Karpas-422 (cell line): ENCODE measurements around the gene GREB1. TPM values are rescaled to one million over a fixed set of nuclear protein-coding genes. Genes with fewer than 3 reads are reported as not detected.

Experiments used
- DNase-seq: peaks from one replicate; pipeline ENCODE4 v3.0.0-alpha.2; 2015
- H2AFZ ChIP-seq: fragments of 200-600 bp; sonication (generic); 2 replicates; pipeline ENCODE4 v1.6.1; 2014; ENCODE audit warnings: antibody characterized with exemption, low read length, mixed read lengths
- H3K27ac ChIP-seq: fragments of 200-600 bp; sonication (generic); 2 replicates; pipeline ENCODE4 v1.5.1; 2014; ENCODE audit warnings: mild to moderate bottlenecking, low read length, moderate library complexity
- H3K27me3 ChIP-seq: fragments of 200-600 bp; sonication (generic); 2 replicates; pipeline ENCODE4 v1.6.1; 2014; ENCODE audit warnings: low read length, mixed read lengths
- H3K36me3 ChIP-seq: fragments of 200-600 bp; sonication (generic); 2 replicates; pipeline ENCODE4 v1.6.1; 2014; ENCODE audit warnings: low read length, mixed read lengths; ENCODE audit not compliant: insufficient read depth
- H3K4me1 ChIP-seq: fragments of 200-600 bp; sonication (generic); 2 replicates; pipeline ENCODE4 v1.6.1; 2014; ENCODE audit warnings: mild to moderate bottlenecking, low read length, mixed read lengths
- H3K4me2 ChIP-seq: fragments of 200-600 bp; sonication (generic); 2 replicates; pipeline ENCODE4 v1.6.1; 2014; ENCODE audit warnings: low read length, low read depth, mild to moderate bottlenecking; ENCODE audit not compliant: poor library complexity, severe bottlenecking
- H3K4me3 ChIP-seq: fragments of 200-600 bp; sonication (generic); 2 replicates; pipeline ENCODE4 v1.5.1; 2014; ENCODE audit warnings: mild to moderate bottlenecking, antibody characterized with exemption, low read length, mixed read lengths
- H3K79me2 ChIP-seq: fragments of 200-600 bp; sonication (generic); 2 replicates; pipeline ENCODE4 v1.6.1; 2014; ENCODE audit warnings: mild to moderate bottlenecking, low read length, mixed read lengths
- H3K9ac ChIP-seq: fragments of 200-600 bp; sonication (generic); 2 replicates; pipeline ENCODE4 v1.6.0; 2014; ENCODE audit warnings: low read length
- H3K9me2 ChIP-seq: fragments of 200-600 bp; sonication (generic), shearing (Covaris generic); replicated peaks from 2 replicates; pipeline ENCODE4 v1.6.0; 2014; ENCODE audit warnings: mild to moderate bottlenecking, low read length, moderate library complexity; ENCODE audit not compliant: insufficient read depth
- H3K9me3 ChIP-seq: fragments of 300-700, 200-600 bp; sonication (generic); 2 replicates; pipeline ENCODE4 v1.6.1; 2014; ENCODE audit warnings: low read length, mixed read lengths
- H4K20me1 ChIP-seq: fragments of 200-600 bp; sonication (generic); 2 replicates; pipeline ENCODE4 v1.6.1; 2014; ENCODE audit warnings: mild to moderate bottlenecking, antibody characterized with exemption, low read length, low read depth; ENCODE audit not compliant: insufficient read depth
- total RNA-seq: library from RNA; depleted of rRNA; stranded (reverse); fragments of >200 nt; shearing (Covaris generic); gene quantifications from 2 replicates; pipeline ENCODE4 v1.2.3, GENCODE V29; 2014; ENCODE audit warnings: low replicate concordance

Gene GREB1
- total RNA-seq, 1 experiment from 2014 or later = 4.4 TPM

DNA sequence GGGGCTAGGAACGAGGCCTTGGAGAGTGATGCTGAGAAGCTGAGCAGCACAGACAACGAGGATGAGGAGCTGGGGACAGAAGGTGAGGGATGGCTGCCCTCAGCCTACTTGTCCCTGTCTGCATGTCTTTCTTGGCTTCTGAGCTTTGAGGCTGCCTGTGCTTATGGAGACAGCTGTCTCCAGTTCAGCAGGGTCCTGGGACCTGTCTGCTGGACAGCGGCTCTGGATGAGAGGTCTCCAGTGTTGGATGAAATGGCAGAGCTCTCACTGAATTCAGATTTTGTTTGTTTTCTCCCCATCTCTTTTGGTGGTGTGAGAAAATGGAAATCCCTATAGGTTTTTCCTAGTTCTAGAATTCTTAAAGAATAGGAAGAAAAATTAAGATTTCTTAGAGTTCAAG is 81.4 kb downstream of the GREB1 start:
- no peak for DNase-seq
- no peaks in the 10 kb centered on the region for H3K9me3 ChIP-seq
- no peaks in the 10 kb centered on the region for H3K79me2 ChIP-seq
- no peaks in the 10 kb centered on the region for H3K9me2 ChIP-seq
- H3K27me3 ChIP-seq = no peaks in the 10 kb centered on the region
- no peak overlapping the region for H3K4me3 ChIP-seq
- H3K27ac ChIP-seq = no peak overlapping the region
- no peaks in the 10 kb centered on the region for H3K36me3 ChIP-seq
- H3K4me2 ChIP-seq = no peak overlapping the region
- no peaks in the 10 kb centered on the region for H3K4me1 ChIP-seq
- no peaks in the 10 kb centered on the region for H4K20me1 ChIP-seq
- no peak overlapping the region for H3K9ac ChIP-seq
- no peak overlapping the region for H2AFZ ChIP-seq

DNA sequence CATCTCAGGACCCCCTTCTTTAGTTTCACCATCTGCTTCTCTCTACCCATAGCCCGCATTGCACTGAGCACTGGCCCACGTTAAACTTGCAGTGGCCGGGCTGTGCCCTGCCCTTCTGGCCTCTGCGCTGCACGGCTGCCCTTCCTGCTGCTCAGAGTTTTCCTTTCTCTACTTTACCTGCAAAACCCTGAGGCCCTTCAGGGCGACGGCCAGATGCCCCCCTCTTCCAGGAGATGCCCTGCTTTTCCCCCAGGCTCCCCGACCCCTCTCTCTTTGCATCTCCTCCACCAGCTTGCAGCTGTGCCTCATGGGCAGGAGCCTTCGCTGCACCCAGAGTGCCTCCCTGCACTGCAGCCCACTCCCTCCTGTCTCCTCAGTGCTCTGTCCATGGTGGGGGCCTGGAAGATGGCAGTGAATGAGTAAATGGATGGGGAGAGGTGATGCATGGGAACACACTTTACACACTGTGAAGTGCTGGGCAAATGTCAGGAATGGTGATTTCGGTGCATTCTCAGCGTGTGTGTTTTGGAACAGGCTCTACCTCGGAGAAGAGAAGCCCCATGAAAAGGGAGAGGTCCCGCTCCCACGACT is 82.3 kb downstream of the GREB1 start:
- no peak overlapping the region for H3K4me2 ChIP-seq
- no peaks in the 10 kb centered on the region for H3K36me3 ChIP-seq
- no peaks in the 10 kb centered on the region for H3K9me2 ChIP-seq
- H3K9me3 ChIP-seq = no peaks in the 10 kb centered on the region
- no peak overlapping the region for H3K4me3 ChIP-seq
- no peak overlapping the region for H3K27ac ChIP-seq
- H2AFZ ChIP-seq = no peak overlapping the region
- no peak overlapping the region for H3K9ac ChIP-seq
- H3K4me1 ChIP-seq = no peaks in the 10 kb centered on the region
- no peak for DNase-seq
- H3K27me3 ChIP-seq = no peaks in the 10 kb centered on the region
- no peaks in the 10 kb centered on the region for H3K79me2 ChIP-seq
- no peaks in the 10 kb centered on the region for H4K20me1 ChIP-seq

DNA sequence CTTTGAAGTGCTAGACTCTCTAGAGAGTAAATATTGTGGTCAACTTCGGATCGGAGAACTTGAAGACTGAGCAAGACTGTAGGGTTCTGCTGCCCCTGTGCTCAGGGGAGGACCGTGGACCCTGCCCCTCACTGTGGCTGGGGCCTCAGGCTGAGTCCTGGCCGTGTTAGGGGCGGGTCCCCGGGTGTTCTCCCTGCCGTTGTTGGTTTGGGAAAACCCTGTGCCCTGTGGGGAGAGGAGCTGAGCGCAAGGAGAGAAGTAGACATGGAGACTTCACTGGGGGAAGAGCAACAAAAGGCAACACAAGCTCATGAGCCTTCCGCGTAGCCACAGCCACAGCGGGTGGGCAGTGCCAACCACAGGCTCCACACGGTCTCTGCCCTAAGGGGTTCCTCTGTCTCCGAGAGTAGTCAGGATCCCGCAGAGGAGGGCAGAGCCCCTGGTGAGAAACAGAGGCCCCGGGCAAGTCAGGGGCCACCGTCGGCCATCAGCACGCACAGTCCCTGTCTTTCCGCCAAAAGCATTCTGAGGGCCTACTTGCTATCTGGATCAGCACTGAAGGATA is 83.1 kb downstream of the GREB1 start:
- no peaks in the 10 kb centered on the region for H3K9me3 ChIP-seq
- H3K27me3 ChIP-seq = no peaks in the 10 kb centered on the region
- no peak overlapping the region for H3K27ac ChIP-seq
- no peak for DNase-seq
- H4K20me1 ChIP-seq = no peaks in the 10 kb centered on the region
- H3K9me2 ChIP-seq = no peaks in the 10 kb centered on the region
- no peaks in the 10 kb centered on the region for H3K79me2 ChIP-seq
- no peak overlapping the region for H3K4me2 ChIP-seq
- H3K4me1 ChIP-seq = no peaks in the 10 kb centered on the region
- H2AFZ ChIP-seq = no peak overlapping the region
- no peak overlapping the region for H3K9ac ChIP-seq
- H3K36me3 ChIP-seq = no peaks in the 10 kb centered on the region
- no peak overlapping the region for H3K4me3 ChIP-seq

DNA sequence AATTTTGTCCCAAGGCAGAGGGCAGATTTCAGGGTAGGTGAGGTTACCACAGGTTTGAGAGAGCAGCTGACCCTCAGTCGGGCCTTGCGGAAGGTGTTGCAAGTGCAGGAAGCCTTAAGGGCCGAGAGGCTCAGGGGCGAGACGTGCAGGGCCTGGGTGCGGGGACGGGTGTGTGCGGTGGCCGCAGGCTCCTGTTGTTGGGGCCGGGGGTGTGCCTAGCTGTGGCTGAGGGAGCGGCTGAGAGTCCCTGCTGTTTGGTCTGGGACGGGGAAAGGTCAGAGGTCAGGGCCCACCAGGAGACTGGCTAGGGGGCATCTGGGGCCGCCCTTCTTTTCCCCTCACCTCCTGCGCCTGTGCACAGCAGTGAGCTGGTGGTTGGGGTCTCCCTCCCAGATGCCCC is 83.7 kb downstream of the GREB1 start:
- no peaks in the 10 kb centered on the region for H3K9me2 ChIP-seq
- H3K4me3 ChIP-seq = no peak overlapping the region
- no peaks in the 10 kb centered on the region for H3K27me3 ChIP-seq
- DNase-seq = no peak
- H3K79me2 ChIP-seq = no peaks in the 10 kb centered on the region
- H3K9me3 ChIP-seq = no peaks in the 10 kb centered on the region
- H3K27ac ChIP-seq = no peak overlapping the region
- no peak overlapping the region for H2AFZ ChIP-seq
- no peaks in the 10 kb centered on the region for H4K20me1 ChIP-seq
- H3K9ac ChIP-seq = no peak overlapping the region
- no peaks in the 10 kb centered on the region for H3K36me3 ChIP-seq
- H3K4me1 ChIP-seq = no peaks in the 10 kb centered on the region
- H3K4me2 ChIP-seq = no peak overlapping the region

DNA sequence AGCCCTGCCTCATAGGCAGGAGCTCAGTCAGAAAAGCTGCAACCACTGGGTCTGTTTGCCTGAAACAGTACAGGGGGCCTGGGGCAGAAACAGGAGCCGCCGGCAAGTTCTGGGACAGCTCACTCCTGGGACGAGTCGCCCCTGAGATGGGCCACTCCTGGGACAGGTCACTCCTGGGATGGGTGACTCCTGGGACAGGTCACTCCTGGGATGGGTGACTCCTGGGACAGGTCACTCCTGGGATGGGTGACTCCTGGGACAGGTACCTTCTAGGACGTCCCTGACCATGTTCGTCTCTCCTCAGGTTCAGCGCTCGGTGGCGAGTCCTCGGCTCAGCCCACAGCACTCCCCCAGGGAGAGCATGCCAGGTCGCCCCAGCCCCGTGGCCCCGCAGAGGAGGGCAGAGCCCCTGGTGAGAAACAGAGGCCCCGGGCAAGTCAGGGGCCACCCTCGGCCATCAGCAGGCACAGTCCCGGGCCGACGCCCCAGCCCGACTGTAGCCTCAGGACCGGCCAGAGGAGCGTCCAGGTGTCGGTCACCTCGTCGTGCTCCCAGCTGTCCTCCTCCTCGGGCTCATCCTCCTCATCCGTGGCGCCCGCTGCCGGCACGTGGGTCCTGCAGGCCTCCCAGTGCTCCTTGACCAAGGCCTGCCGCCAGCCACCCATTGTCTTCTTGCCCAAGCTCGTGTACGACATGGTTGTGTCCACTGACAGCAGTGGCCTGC is 84.3 kb downstream of the GREB1 start:
- Histone ChIP-seq H3K27ac (no peak overlapping the region), H3K79me2 (no peaks in the 10 kb centered on the region), H3K9me2 (no peaks in the 10 kb centered on the region), H3K4me3 (no peak overlapping the region), H4K20me1 (no peaks in the 10 kb centered on the region), H3K36me3 (no peaks in the 10 kb centered on the region), H3K9ac (no peak overlapping the region), H3K4me1 (no peaks in the 10 kb centered on the region), H2AFZ (no peak overlapping the region), H3K4me2 (no peak overlapping the region), H3K9me3 (no peaks in the 10 kb centered on the region), H3K27me3 (no peaks in the 10 kb centered on the region)
- DNase-seq = no peak

DNA sequence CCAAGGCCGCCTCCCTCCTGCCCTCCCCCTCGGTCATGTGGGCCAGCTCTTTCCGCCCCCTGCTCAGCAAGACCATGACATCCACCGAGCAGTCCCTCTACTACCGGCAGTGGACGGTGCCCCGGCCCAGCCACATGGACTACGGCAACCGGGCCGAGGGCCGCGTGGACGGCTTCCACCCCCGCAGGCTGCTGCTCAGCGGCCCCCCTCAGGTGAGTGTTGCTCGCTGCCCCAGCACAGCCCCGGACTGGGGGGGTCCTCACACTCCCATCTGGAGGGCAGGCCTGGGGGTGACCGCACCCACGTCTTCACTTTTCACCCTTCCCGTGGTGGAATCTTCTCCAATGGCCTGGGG is 84.8 kb downstream of the GREB1 start:
- Histone ChIP-seq H3K79me2 (no peaks in the 10 kb centered on the region), H3K9ac (no peak overlapping the region), H3K36me3 (no peaks in the 10 kb centered on the region), H3K4me1 (no peaks in the 10 kb centered on the region), H3K27me3 (no peaks in the 10 kb centered on the region), H2AFZ (no peak overlapping the region), H3K9me2 (no peaks in the 10 kb centered on the region), H3K9me3 (no peaks in the 10 kb centered on the region), H3K27ac (no peak overlapping the region), H3K4me2 (no peak overlapping the region), H4K20me1 (no peaks in the 10 kb centered on the region), H3K4me3 (no peak overlapping the region)
- no peak for DNase-seq

DNA sequence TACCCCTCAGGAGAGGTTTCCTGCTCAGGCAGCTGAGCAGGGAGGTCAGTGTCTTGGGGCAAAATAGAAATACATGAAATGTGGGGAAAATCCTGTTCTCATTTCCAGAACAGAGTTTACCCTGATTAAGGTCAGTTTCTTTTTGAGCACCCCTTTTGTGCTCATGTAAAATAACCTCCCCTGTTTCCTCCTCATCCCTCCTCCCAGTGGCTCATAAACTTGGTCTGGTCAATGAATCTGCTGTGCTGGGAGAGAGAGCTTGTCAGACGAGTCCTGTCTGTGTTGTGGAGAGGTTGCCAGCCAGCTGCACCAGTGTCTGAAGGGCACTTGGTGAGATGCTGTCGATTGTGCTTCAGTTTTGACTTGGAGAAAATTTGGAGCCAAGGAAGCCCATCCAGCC is 87.6 kb downstream of the GREB1 start:
- H3K9ac ChIP-seq = no peak overlapping the region
- no peak overlapping the region for H3K4me2 ChIP-seq
- H4K20me1 ChIP-seq = no peaks in the 10 kb centered on the region
- no peaks in the 10 kb centered on the region for H3K36me3 ChIP-seq
- no peak overlapping the region for H2AFZ ChIP-seq
- H3K27me3 ChIP-seq = no peaks in the 10 kb centered on the region
- no peak overlapping the region for H3K4me3 ChIP-seq
- no peaks in the 10 kb centered on the region for H3K9me2 ChIP-seq
- H3K79me2 ChIP-seq = no peaks in the 10 kb centered on the region
- H3K4me1 ChIP-seq = no peaks in the 10 kb centered on the region
- no peak for DNase-seq
- H3K27ac ChIP-seq = no peak overlapping the region
- H3K9me3 ChIP-seq = no peaks in the 10 kb centered on the region

DNA sequence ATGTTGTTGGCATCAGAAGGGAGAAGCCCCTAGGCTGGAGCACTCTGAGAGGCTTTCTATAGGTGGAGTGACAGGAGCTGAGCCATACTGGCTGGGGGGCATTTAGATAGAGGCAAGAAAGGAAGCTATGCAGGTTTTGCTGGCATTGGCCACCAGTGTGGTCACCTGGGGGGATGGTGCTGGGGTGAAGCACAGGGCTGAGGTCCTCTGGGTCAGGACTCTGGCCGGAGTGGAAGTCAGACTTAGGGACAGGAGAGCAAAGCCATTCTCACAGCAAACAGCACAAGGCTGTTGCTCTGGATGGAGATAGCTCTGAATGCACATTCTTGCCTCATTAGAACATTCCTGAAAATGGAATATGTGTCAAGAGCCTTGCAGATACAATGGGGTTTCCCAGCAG is 88.8 kb downstream of the GREB1 start:
- Histone ChIP-seq H2AFZ (no peak overlapping the region), H3K27ac (no peak overlapping the region), H3K79me2 (no peaks in the 10 kb centered on the region), H3K9me3 (no peaks in the 10 kb centered on the region), H3K4me3 (no peak overlapping the region), H3K9me2 (no peaks in the 10 kb centered on the region), H3K4me2 (no peak overlapping the region), H3K4me1 (no peaks in the 10 kb centered on the region), H3K27me3 (no peaks in the 10 kb centered on the region), H3K9ac (no peak overlapping the region), H4K20me1 (no peaks in the 10 kb centered on the region), H3K36me3 (peaks cover 4% of the 10 kb centered on the region; the same call in 1 of the 2 replicates)
- DNase-seq = no peak
